ENCODE data around the gene MBOAT1.

DNA sequence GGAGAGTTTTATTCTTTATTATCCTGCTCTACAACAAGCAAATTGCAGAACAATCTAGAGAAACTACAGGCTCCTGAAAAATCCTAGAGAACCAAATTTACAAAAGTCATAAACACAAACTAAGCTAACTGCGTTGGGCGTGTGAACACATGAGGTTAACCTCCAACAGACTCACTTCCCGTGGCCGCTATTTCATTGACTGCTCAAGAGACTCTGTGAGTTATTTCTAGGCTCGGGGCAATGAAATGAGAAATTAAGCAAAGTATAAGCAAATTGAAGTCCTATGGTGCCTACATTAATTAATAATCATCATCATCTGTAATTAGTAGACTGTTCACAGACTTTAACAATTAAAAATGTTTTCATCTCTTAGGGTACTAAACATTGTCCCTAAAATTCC lies 100.0 kb downstream of the MBOAT1 start:
- TF ChIP-seq CTCF (conservative IDR thresholded peaks at IDR 0.05) = no peak
- no peak for TF ChIP-seq EZH2 (IDR thresholded peaks at IDR 0.05; ENCODE audit: low read depth)
